ENCODE measurements around the gene OR9G1. TPM values are rescaled to one million over a fixed set of nuclear protein-coding genes. Genes with fewer than 3 reads are reported as not detected.

OR9G1 gene
- total RNA-seq, 2 experiments from 2014 or later: not detected

GRCh38 chr11:56716379-56716854 is 17.5 kb downstream of the OR9G1 start:
- peaks cover 12% of the 10 kb centered on the region for H3K9me3 Mint-ChIP-seq (ENCODE audit: low read depth)
- DNase-seq (peak; percentile 8), ATAC-seq (peak; percentile 57)
- POLR2A ChIA-PET: no interaction called here
- no peak overlapping the region for H3K4me3 Mint-ChIP-seq
- H3K36me3 Mint-ChIP-seq (ENCODE audit: low read depth): no peaks in the 10 kb centered on the region
- no peak overlapping the region for H3K27ac Mint-ChIP-seq
- CTCF ChIA-PET: no interaction called here
- H3K27me3 Mint-ChIP-seq: no peaks in the 10 kb centered on the region
- no peaks in the 10 kb centered on the region for H3K4me1 Mint-ChIP-seq
- intact Hi-C loops (cut with DNase I, micrococcal nuclease): loop anchor here in 1 of 2 experiments (10.0 kb wide), 1 partner anchor 58 kb away; no protein-coding TSS in a partner anchor

GRCh38 chr11:56720513-56720912 is 21.6 kb downstream of the OR9G1 start:
- no peaks in the 10 kb centered on the region for H3K4me1 Mint-ChIP-seq
- no peak for ATAC-seq
- POLR2A ChIA-PET: no interaction called here
- CTCF ChIA-PET: no interaction called here
- intact Hi-C loops (cut with DNase I, micrococcal nuclease): no loop called here
- H3K36me3 Mint-ChIP-seq (ENCODE audit: low read depth): no peaks in the 10 kb centered on the region
- DNase-seq: no peak
- no peak overlapping the region for H3K4me3 Mint-ChIP-seq
- H3K27ac Mint-ChIP-seq: no peak overlapping the region
- no peaks in the 10 kb centered on the region for H3K27me3 Mint-ChIP-seq
- H3K9me3 Mint-ChIP-seq (ENCODE audit: low read depth): peaks cover 4% of the 10 kb centered on the region

GRCh38 chr11:56740107-56740506 is 41.2 kb downstream of the OR9G1 start:
- Mint-ChIP-seq H3K9me3 (ENCODE audit: low read depth) (peaks cover 5% of the 10 kb centered on the region), H3K27me3 (no peaks in the 10 kb centered on the region), H3K27ac (no peak overlapping the region), H3K4me3 (no peak overlapping the region), H3K36me3 (ENCODE audit: low read depth) (no peaks in the 10 kb centered on the region), H3K4me1 (no peaks in the 10 kb centered on the region)
- ChIA-PET POLR2A (no interaction called here), CTCF (no interaction called here)
- intact Hi-C loops (cut with DNase I, micrococcal nuclease): no loop called here
- ATAC-seq (no peak), DNase-seq (no peak)

GRCh38 chr11:56740886-56741285 is 42.0 kb downstream of the OR9G1 start:
- ATAC-seq: no peak

GRCh38 chr11:56748597-56748996 is 49.7 kb downstream of the OR9G1 start, which contains the start of gene OR9G4:
Gene OR9G4 (minus strand): TSS chr11:56748697. CDS start chr11:56743766, 4,931 bp downstream.
- DNase-seq (no peak), ATAC-seq (no peak)
- intact Hi-C loops (cut with DNase I, micrococcal nuclease): no loop called here
- H3K27me3 Mint-ChIP-seq: no peaks in the 10 kb centered on the region
- no peak within 1 kb of the TSS for H3K4me3 Mint-ChIP-seq
- H3K27ac Mint-ChIP-seq: no peak within 1 kb of the TSS
- ChIA-PET POLR2A (no interaction called here), CTCF (no interaction called here)
- H3K4me1 Mint-ChIP-seq: no peaks in the 10 kb centered on the region
- H3K36me3 Mint-ChIP-seq (ENCODE audit: low read depth): no peaks in the 10 kb centered on the region
- H3K9me3 Mint-ChIP-seq (ENCODE audit: low read depth): peaks cover 6% of the 10 kb centered on the region

More at GRCh38 chr11:56740886-56741285, 42.0 kb downstream of the OR9G1 start:
- ChIA-PET CTCF (interaction anchor here (0.6 kb wide), 1 partner anchor 14 kb away, joined by 5 read pairs; no protein-coding TSS in a partner anchor), POLR2A (no interaction called here)
- peaks cover 5% of the 10 kb centered on the region for H3K9me3 Mint-ChIP-seq (ENCODE audit: low read depth)
- no peaks in the 10 kb centered on the region for H3K4me1 Mint-ChIP-seq
- H3K27me3 Mint-ChIP-seq: no peaks in the 10 kb centered on the region
- no peak for DNase-seq
- intact Hi-C loops (cut with DNase I, micrococcal nuclease): no loop called here
- H3K27ac Mint-ChIP-seq: no peak overlapping the region
- H3K36me3 Mint-ChIP-seq (ENCODE audit: low read depth): no peaks in the 10 kb centered on the region
- H3K4me3 Mint-ChIP-seq: no peak overlapping the region

GRCh38 chr11:56750190-56750589 is 51.3 kb downstream of the OR9G1 start:
- Mint-ChIP-seq H3K27me3 (no peaks in the 10 kb centered on the region), H3K27ac (no peak overlapping the region), H3K4me1 (no peaks in the 10 kb centered on the region), H3K36me3 (ENCODE audit: low read depth) (no peaks in the 10 kb centered on the region), H3K4me3 (no peak overlapping the region), H3K9me3 (ENCODE audit: low read depth) (peaks cover 6% of the 10 kb centered on the region)
- ChIA-PET POLR2A (no interaction called here), CTCF (no interaction called here)
- intact Hi-C loops (cut with DNase I, micrococcal nuclease): loop anchor here in 1 of 2 experiments (10.0 kb wide), 1 partner anchor 245 kb away; no protein-coding TSS in a partner anchor
- no peak for ATAC-seq
- no peak for DNase-seq

GRCh38 chr11:56751480-56751879 is 52.6 kb downstream of the OR9G1 start:
- peaks cover 6% of the 10 kb centered on the region for H3K9me3 Mint-ChIP-seq (ENCODE audit: low read depth)
- no peak overlapping the region for H3K27ac Mint-ChIP-seq
- no peak overlapping the region for H3K4me3 Mint-ChIP-seq
- H3K36me3 Mint-ChIP-seq (ENCODE audit: low read depth): no peaks in the 10 kb centered on the region
- ATAC-seq (no peak), DNase-seq (no peak)
- POLR2A ChIA-PET: no interaction called here
- CTCF ChIA-PET: no interaction called here
- no peaks in the 10 kb centered on the region for H3K27me3 Mint-ChIP-seq
- intact Hi-C loops (cut with DNase I, micrococcal nuclease): loop anchor here in 1 of 2 experiments (10.0 kb wide), 1 partner anchor 247 kb away; no protein-coding TSS in a partner anchor
- no peaks in the 10 kb centered on the region for H3K4me1 Mint-ChIP-seq

Small RNA genes lying within 50 kb of the gene (microRNA-seq; reads per million reads assigned to microRNA genes)
- gene MIR6128 (ENCODE audit: borderline replicate concordance): not detected

Other genes with a start within 250 kb of the OR9G1 start
- gene OR5M3, start 225.7 kb upstream of the OR9G1 start, total RNA-seq: not detected
- gene OR5M8, start 207.7 kb upstream of the OR9G1 start, total RNA-seq: not detected
- gene OR5M11, start 155.8 kb upstream of the OR9G1 start, total RNA-seq: not detected
- not detected for gene OR5M10, start 121.4 kb upstream of the OR9G1 start, total RNA-seq
- gene OR5M1, start 84.2 kb upstream of the OR9G1 start, total RNA-seq: not detected
- not detected for gene OR5AP2, start 56.7 kb upstream of the OR9G1 start, total RNA-seq
- gene OR5AR1, start 35.4 kb upstream of the OR9G1 start, total RNA-seq: not detected
- gene OR9G4, start 49.6 kb downstream of the OR9G1 start, total RNA-seq: not detected

Data from activated CD4-positive, alpha-beta T cell treated with anti-CD3 and anti-CD28 coated beads for 36 hours (primary cell).